ENCODE data around the gene SPRY4. TPM values are rescaled to one million over a fixed set of nuclear protein-coding genes. Genes with fewer than 3 reads are reported as not detected.

SPRY4 gene
- total and polyA plus RNA-seq, 2 of the 13 experiments (the other 11 are each of a cell fraction or from before 2014, with no cell fraction given) = 8.9 to 17.8 TPM

- TF ChIP-seq, protein P1, sequence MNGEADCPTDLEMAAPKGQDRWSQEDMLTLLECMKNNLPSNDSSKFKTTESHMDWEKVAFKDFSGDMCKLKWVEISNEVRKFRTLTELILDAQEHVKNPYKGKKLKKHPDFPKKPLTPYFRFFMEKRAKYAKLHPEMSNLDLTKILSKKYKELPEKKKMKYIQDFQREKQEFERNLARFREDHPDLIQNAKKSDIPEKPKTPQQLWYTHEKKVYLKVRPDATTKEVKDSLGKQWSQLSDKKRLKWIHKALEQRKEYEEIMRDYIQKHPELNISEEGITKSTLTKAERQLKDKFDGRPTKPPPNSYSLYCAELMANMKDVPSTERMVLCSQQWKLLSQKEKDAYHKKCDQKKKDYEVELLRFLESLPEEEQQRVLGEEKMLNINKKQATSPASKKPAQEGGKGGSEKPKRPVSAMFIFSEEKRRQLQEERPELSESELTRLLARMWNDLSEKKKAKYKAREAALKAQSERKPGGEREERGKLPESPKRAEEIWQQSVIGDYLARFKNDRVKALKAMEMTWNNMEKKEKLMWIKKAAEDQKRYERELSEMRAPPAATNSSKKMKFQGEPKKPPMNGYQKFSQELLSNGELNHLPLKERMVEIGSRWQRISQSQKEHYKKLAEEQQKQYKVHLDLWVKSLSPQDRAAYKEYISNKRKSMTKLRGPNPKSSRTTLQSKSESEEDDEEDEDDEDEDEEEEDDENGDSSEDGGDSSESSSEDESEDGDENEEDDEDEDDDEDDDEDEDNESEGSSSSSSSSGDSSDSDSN (CRISPR knock-in tag; IDR thresholded peaks at IDR 0.05) = peak; percentile 32; the same call in 1 of the 2 replicates
- TF ChIP-seq TARDBP (CRISPR knock-in tag; IDR thresholded peaks at IDR 0.05) = no peak
- 0 out of 2 replicates have a peak, but pooled peaks have one; percentile 33 for TF ChIP-seq CEBPB (IDR thresholded peaks at IDR 0.05; ENCODE audit: borderline replicate concordance, low read depth, low read length)
- TF ChIP-seq ZC3H4 (CRISPR knock-in tag; IDR thresholded peaks at IDR 0.05; ENCODE audit: borderline replicate concordance) = no peak
- no peak for TF ChIP-seq ZNF598 (CRISPR knock-in tag; IDR thresholded peaks at IDR 0.05; ENCODE audit: borderline replicate concordance)
- TF ChIP-seq, protein P2, sequence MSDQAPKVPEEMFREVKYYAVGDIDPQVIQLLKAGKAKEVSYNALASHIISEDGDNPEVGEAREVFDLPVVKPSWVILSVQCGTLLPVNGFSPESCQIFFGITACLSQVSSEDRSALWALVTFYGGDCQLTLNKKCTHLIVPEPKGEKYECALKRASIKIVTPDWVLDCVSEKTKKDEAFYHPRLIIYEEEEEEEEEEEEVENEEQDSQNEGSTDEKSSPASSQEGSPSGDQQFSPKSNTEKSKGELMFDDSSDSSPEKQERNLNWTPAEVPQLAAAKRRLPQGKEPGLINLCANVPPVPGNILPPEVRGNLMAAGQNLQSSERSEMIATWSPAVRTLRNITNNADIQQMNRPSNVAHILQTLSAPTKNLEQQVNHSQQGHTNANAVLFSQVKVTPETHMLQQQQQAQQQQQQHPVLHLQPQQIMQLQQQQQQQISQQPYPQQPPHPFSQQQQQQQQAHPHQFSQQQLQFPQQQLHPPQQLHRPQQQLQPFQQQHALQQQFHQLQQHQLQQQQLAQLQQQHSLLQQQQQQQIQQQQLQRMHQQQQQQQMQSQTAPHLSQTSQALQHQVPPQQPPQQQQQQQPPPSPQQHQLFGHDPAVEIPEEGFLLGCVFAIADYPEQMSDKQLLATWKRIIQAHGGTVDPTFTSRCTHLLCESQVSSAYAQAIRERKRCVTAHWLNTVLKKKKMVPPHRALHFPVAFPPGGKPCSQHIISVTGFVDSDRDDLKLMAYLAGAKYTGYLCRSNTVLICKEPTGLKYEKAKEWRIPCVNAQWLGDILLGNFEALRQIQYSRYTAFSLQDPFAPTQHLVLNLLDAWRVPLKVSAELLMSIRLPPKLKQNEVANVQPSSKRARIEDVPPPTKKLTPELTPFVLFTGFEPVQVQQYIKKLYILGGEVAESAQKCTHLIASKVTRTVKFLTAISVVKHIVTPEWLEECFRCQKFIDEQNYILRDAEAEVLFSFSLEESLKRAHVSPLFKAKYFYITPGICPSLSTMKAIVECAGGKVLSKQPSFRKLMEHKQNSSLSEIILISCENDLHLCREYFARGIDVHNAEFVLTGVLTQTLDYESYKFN (CRISPR knock-in tag; conservative IDR thresholded peaks at IDR 0.05) = peak; percentile 55
- TF ChIP-seq MYNN (CRISPR knock-in tag; IDR thresholded peaks at IDR 0.05; ENCODE audit: low read depth) = no peak
- TF ChIP-seq, protein P3, sequence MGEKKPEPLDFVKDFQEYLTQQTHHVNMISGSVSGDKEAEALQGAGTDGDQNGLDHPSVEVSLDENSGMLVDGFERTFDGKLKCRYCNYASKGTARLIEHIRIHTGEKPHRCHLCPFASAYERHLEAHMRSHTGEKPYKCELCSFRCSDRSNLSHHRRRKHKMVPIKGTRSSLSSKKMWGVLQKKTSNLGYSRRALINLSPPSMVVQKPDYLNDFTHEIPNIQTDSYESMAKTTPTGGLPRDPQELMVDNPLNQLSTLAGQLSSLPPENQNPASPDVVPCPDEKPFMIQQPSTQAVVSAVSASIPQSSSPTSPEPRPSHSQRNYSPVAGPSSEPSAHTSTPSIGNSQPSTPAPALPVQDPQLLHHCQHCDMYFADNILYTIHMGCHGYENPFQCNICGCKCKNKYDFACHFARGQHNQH (CRISPR knock-in tag; IDR thresholded peaks at IDR 0.05) = no peak; the same call in 1 of the 2 replicates
- TF ChIP-seq RFX5 (IDR thresholded peaks at IDR 0.05; ENCODE audit: low read depth, low read length) = no peak
- TF ChIP-seq, protein P4, sequence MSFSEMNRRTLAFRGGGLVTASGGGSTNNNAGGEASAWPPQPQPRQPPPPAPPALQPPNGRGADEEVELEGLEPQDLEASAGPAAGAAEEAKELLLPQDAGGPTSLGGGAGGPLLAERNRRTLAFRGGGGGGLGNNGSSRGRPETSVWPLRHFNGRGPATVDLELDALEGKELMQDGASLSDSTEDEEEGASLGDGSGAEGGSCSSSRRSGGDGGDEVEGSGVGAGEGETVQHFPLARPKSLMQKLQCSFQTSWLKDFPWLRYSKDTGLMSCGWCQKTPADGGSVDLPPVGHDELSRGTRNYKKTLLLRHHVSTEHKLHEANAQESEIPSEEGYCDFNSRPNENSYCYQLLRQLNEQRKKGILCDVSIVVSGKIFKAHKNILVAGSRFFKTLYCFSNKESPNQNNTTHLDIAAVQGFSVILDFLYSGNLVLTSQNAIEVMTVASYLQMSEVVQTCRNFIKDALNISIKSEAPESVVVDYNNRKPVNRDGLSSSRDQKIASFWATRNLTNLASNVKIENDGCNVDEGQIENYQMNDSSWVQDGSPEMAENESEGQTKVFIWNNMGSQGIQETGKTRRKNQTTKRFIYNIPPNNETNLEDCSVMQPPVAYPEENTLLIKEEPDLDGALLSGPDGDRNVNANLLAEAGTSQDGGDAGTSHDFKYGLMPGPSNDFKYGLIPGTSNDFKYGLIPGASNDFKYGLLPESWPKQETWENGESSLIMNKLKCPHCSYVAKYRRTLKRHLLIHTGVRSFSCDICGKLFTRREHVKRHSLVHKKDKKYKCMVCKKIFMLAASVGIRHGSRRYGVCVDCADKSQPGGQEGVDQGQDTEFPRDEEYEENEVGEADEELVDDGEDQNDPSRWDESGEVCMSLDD (CRISPR knock-in tag; IDR thresholded peaks at IDR 0.05; ENCODE audit: borderline replicate concordance) = no peak
- TF ChIP-seq ZNF83 (CRISPR knock-in tag; IDR thresholded peaks at IDR 0.05; ENCODE audit: borderline replicate concordance) = no peak
- no peak for TF ChIP-seq ZNF672 (CRISPR knock-in tag; IDR thresholded peaks at IDR 0.05)
- TF ChIP-seq ZBTB2 (CRISPR knock-in tag; IDR thresholded peaks at IDR 0.05; ENCODE audit: low read depth) = no peak
- no peak for TF ChIP-seq KDM6A (CRISPR knock-in tag; IDR thresholded peaks at IDR 0.05; ENCODE audit: low read depth)
- TF ChIP-seq KAT7 (CRISPR knock-in tag; IDR thresholded peaks at IDR 0.05; ENCODE audit: borderline replicate concordance) = no peak
- no peak for TF ChIP-seq ZNF841 (CRISPR knock-in tag; IDR thresholded peaks at IDR 0.05; ENCODE audit: borderline replicate concordance)
- 0 out of 2 replicates have a peak, but pooled peaks have one; percentile 33 for TF ChIP-seq ZMAT3 (CRISPR knock-in tag; conservative IDR thresholded peaks at IDR 0.05)
- TF ChIP-seq WIZ (CRISPR knock-in tag; IDR thresholded peaks at IDR 0.05) = no peak
Observed at GRCh38 chr5:142353071-142353472, 28.3 kb upstream of the SPRY4 start (continued).

Data from HepG2 (cell line).